GM08714 (cell line): ENCODE results near the gene LRBA.

Experiments used
- H3K4me3 ChIP-seq: fragments of 200-500 bp; sonication (Bioruptor generic); 2 replicates; pipeline ENCODE4 v1.5.1; 2014; ENCODE audit warnings: mild to moderate bottlenecking, low read length, inconsistent platforms
- ZNF274 ChIP-seq: IDR thresholded peaks from 2 replicates; pipeline ENCODE4 v1.6.1; 2012; ENCODE audit warnings: mild to moderate bottlenecking, low read depth, low read length

LRBA gene

GRCh38 chr4:150599547-150599946 is 415.5 kb downstream of the LRBA start:
- H3K4me3 ChIP-seq, result no peak overlapping the region
- no peak for TF ChIP-seq ZNF274

GRCh38 chr4:150598909-150599308 is 416.2 kb downstream of the LRBA start:
- H3K4me3 ChIP-seq, result no peak overlapping the region
- TF ChIP-seq ZNF274, result no peak

GRCh38 chr4:150593996-150594395 is 421.1 kb downstream of the LRBA start:
- no peak overlapping the region for H3K4me3 ChIP-seq
- no peak for TF ChIP-seq ZNF274

- no peak overlapping the region for H3K4me3 ChIP-seq
- no peak for TF ChIP-seq ZNF274
Measured at GRCh38 chr4:150591904-150592303, 423.2 kb downstream of the LRBA start.

GRCh38 chr4:150591406-150591805 is 423.7 kb downstream of the LRBA start:
- TF ChIP-seq ZNF274, result no peak
- no peak overlapping the region for H3K4me3 ChIP-seq

- H3K4me3 ChIP-seq, result no peak overlapping the region
- TF ChIP-seq ZNF274, result no peak
Measured at GRCh38 chr4:150590631-150591030, 424.5 kb downstream of the LRBA start.

GRCh38 chr4:150589157-150589556 is 425.9 kb downstream of the LRBA start:
- TF ChIP-seq ZNF274, result no peak
- no peak overlapping the region for H3K4me3 ChIP-seq

GRCh38 chr4:150588316-150588715 is 426.8 kb downstream of the LRBA start:
- TF ChIP-seq ZNF274, result no peak

GRCh38 chr4:150586162-150586810 is 428.8 kb downstream of the LRBA start:
- TF ChIP-seq ZNF274, result no peak
- H3K4me3 ChIP-seq, result no peak overlapping the region

More at GRCh38 chr4:150588316-150588715, 426.8 kb downstream of the LRBA start:
- H3K4me3 ChIP-seq, result no peak overlapping the region

GRCh38 chr4:150585611-150586010 is 429.5 kb downstream of the LRBA start:
- H3K4me3 ChIP-seq, result no peak overlapping the region
- TF ChIP-seq ZNF274, result no peak

GRCh38 chr4:150584111-150584915 is 430.8 kb downstream of the LRBA start:
- H3K4me3 ChIP-seq, result no peak overlapping the region
- no peak for TF ChIP-seq ZNF274

GRCh38 chr4:150583287-150584110 is 431.6 kb downstream of the LRBA start:
- no peak for TF ChIP-seq ZNF274

GRCh38 chr4:150582873-150583286 is 432.2 kb downstream of the LRBA start:
- H3K4me3 ChIP-seq, result no peak overlapping the region
- no peak for TF ChIP-seq ZNF274

More at GRCh38 chr4:150583287-150584110, 431.6 kb downstream of the LRBA start:
- no peak overlapping the region for H3K4me3 ChIP-seq

GRCh38 chr4:150582146-150582872 is 432.8 kb downstream of the LRBA start, which contains the start of gene MAB21L2:
Gene MAB21L2, plus strand, starts transcription at chr4:150582151. Its CDS starts 879 bp downstream, at chr4:150583030.
- no peak within 1 kb of the TSS for H3K4me3 ChIP-seq
- no peak for TF ChIP-seq ZNF274
